Smooth muscle cell (in vitro differentiated cells): ENCODE results near the gene GIN1. TPM values are rescaled to one million over a fixed set of nuclear protein-coding genes. Genes with fewer than 3 reads are reported as not detected.

ENCODE experiments used
- DNase-seq: peaks from one replicate; lab custom pipeline; 2025; ENCODE audit not compliant: unreplicated experiment; lab: John Stamatoyannopoulos, UW
- H2AFZ ChIP-seq: fragments of 200-600 bp; sonication (generic); 2 replicates; pipeline ENCODE4 v1.6.0; 2016; ENCODE audit warnings: antibody characterized with exemption, low read depth, mild to moderate bottlenecking
- H3F3A ChIP-seq: fragments of 200-600 bp; sonication (generic); 2 replicates; pipeline ENCODE4 v1.6.0; 2017; ENCODE audit warnings: antibody characterized with exemption, low read depth
- H3K27ac ChIP-seq: fragments of 200-600 bp; sonication (generic); 2 replicates; pipeline ENCODE4 v1.5.1; 2016; ENCODE audit warnings: low read depth, mild to moderate bottlenecking
- H3K27me3 ChIP-seq: fragments of 200-600 bp; sonication (generic); 2 replicates; pipeline ENCODE4 v1.6.1; 2016; ENCODE audit warnings: low read depth, mild to moderate bottlenecking
- H3K36me3 ChIP-seq: fragments of 200-600 bp; sonication (generic); 2 replicates; pipeline ENCODE4 v1.5.1; 2016; ENCODE audit warnings: low read depth
- H3K4me1 ChIP-seq: fragments of 200-600 bp; sonication (generic); 2 replicates; pipeline ENCODE4 v1.5.1; 2016; ENCODE audit warnings: low read depth
- H3K4me2 ChIP-seq: fragments of 200-600 bp; sonication (generic); 2 replicates; pipeline ENCODE4 v1.6.0; 2016; ENCODE audit warnings: mild to moderate bottlenecking
- H3K4me3 ChIP-seq: fragments of 200-600 bp; sonication (generic); 2 replicates; pipeline ENCODE4 v1.5.1; 2016; ENCODE audit warnings: mild to moderate bottlenecking
- H3K79me2 ChIP-seq: fragments of 200-600 bp; sonication (generic); 2 replicates; pipeline ENCODE4 v1.6.0; 2016; ENCODE audit warnings: low read depth, mild to moderate bottlenecking
- H3K9ac ChIP-seq: fragments of 200-600 bp; sonication (generic); 2 replicates; pipeline ENCODE4 v1.6.0; 2016; ENCODE audit warnings: low read depth
- H3K9me3 ChIP-seq: fragments of 200-600 bp; sonication (generic); replicated peaks from 2 replicates; pipeline ENCODE4 v1.5.1; 2016; ENCODE audit warnings: low read depth
- H4K20me1 ChIP-seq: fragments of 200-600 bp; sonication (generic); 2 replicates; pipeline ENCODE4 v1.6.0; 2016; ENCODE audit warnings: low read depth
- WGBS: methylation state at CpG from one replicate; pipeline ENCODE4 v1.1.7; 2016; ENCODE audit warnings: low lambda C conversion rate; 5-methylcytosine and 5-hydroxymethylcytosine counted together
- polyA plus RNA-seq: library from polyadenylated mRNA; unstranded; fragments of >200 nt; fragmentation: Nextera tagmentation; extraction: Ambion mirVana; gene quantifications from 2 replicates; pipeline ENCODE4 v1.2.1, GENCODE V29; 2016
- total RNA-seq: library from RNA; depleted of rRNA; stranded (reverse); fragments of >200 nt; gene quantifications from 2 replicates; pipeline ENCODE4 v1.2.3, GENCODE V29; 2014
- TF ChIP-seq, protein P1 (sequence below): fragments of 200-600 bp; sonication (generic); IDR thresholded peaks from 2 replicates; pipeline ENCODE4 v1.5.1; 2017; ENCODE audit warnings: borderline replicate concordance, mild to moderate bottlenecking, antibody characterized with exemption; ENCODE audit not compliant: insufficient read depth, poor library complexity, severe bottlenecking

Gene GIN1
- total and polyA plus RNA-seq, 2 experiments from 2014 or later: 3.6 to 4.8 TPM

DNA sequence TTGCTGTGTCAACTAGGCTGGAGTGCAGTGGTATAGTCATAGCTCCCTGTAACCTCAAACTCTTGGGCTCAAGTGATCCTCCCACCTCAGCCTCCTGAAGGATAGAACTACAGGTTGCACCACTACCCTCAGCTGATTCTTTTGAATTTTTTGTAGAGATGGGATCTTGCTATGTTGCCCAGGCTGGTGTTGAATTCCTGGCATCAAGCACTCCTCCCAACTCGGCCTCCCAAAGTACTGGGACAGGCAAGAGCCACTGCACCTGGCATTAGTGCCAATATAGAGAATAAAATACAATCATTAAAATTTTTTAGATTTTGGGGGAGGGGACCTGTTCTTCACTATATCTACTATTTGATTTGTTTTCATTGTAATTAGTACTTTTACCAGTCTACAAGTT is 15.5 kb upstream of the GIN1 start:
- H2AFZ ChIP-seq: no peak overlapping the region
- H4K20me1 ChIP-seq: no peaks in the 10 kb centered on the region
- WGBS: 96% methylated on average over 1 of the region's 1 CpG
- no peak for DNase-seq
- H3K36me3 ChIP-seq: peaks cover 9% of the 10 kb centered on the region
- no peaks in the 10 kb centered on the region for H3K9me3 ChIP-seq
- no peak overlapping the region for H3K4me2 ChIP-seq
- TF ChIP-seq, protein P1, sequence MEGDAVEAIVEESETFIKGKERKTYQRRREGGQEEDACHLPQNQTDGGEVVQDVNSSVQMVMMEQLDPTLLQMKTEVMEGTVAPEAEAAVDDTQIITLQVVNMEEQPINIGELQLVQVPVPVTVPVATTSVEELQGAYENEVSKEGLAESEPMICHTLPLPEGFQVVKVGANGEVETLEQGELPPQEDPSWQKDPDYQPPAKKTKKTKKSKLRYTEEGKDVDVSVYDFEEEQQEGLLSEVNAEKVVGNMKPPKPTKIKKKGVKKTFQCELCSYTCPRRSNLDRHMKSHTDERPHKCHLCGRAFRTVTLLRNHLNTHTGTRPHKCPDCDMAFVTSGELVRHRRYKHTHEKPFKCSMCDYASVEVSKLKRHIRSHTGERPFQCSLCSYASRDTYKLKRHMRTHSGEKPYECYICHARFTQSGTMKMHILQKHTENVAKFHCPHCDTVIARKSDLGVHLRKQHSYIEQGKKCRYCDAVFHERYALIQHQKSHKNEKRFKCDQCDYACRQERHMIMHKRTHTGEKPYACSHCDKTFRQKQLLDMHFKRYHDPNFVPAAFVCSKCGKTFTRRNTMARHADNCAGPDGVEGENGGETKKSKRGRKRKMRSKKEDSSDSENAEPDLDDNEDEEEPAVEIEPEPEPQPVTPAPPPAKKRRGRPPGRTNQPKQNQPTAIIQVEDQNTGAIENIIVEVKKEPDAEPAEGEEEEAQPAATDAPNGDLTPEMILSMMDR: no peak
- H3K4me3 ChIP-seq: no peak overlapping the region
- no peak overlapping the region for H3K27ac ChIP-seq
- H3K4me1 ChIP-seq: no peaks in the 10 kb centered on the region
- no peaks in the 10 kb centered on the region for H3F3A ChIP-seq
- H3K27me3 ChIP-seq: no peaks in the 10 kb centered on the region
- no peak overlapping the region for H3K9ac ChIP-seq
- H3K79me2 ChIP-seq: peaks cover 1% of the 10 kb centered on the region

DNA sequence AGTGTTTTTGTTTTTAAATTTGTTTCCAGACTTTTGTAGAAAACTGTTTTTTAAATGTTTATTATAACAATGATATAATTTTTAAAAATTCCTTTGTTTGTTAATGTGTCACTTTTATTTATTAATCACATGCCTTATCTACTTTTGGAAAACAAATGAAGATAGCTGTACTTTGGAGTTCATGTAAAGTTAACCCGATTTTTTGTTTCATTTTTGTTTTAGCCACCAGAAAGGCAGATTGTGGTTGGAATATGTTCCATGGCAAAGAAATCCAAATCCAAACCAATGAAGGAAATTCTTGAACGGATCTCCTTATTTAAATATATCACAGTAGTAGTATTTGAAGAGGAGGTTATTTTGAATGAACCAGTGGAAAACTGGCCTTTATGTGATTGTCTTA is 13.3 kb upstream of the GIN1 start:
- peaks cover 22% of the 10 kb centered on the region for H3K79me2 ChIP-seq
- 96% methylated on average over 2 of the region's 2 CpGs for WGBS
- H3F3A ChIP-seq: no peaks in the 10 kb centered on the region
- H3K4me2 ChIP-seq: no peak overlapping the region
- TF ChIP-seq, protein P1: no peak
- H3K27me3 ChIP-seq: no peaks in the 10 kb centered on the region
- H3K4me3 ChIP-seq: no peak overlapping the region
- H4K20me1 ChIP-seq: peaks cover 4% of the 10 kb centered on the region
- no peak overlapping the region for H3K27ac ChIP-seq
- H3K36me3 ChIP-seq: no peaks in the 10 kb centered on the region
- H2AFZ ChIP-seq: no peak overlapping the region
- no peaks in the 10 kb centered on the region for H3K9me3 ChIP-seq
- no peaks in the 10 kb centered on the region for H3K4me1 ChIP-seq
- DNase-seq: no peak
- H3K9ac ChIP-seq: no peak overlapping the region

DNA sequence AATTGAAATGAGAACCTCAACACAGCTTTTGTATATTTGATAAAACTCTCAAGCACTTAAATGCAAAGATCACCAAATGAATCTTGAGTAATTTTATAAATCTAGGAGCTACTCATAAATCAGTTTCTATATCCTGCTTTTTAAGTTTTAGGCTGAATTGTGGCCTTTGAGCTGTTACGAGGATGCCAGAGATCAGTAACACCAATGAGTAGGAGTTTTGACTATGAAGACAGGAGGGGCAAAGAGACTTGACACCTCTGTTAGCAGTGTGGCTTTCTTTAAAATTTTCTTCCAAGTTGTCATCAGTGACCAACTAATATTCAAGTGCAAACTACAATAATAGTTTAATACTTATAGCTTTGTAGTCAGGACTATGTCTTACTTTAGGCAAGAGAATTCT is 12.7 kb upstream of the GIN1 start:
- H3K9ac ChIP-seq: no peak overlapping the region
- H3F3A ChIP-seq: no peaks in the 10 kb centered on the region
- no peaks in the 10 kb centered on the region for H3K4me1 ChIP-seq
- no peak overlapping the region for H3K4me2 ChIP-seq
- no peak overlapping the region for H2AFZ ChIP-seq
- H4K20me1 ChIP-seq: peaks cover 8% of the 10 kb centered on the region
- no peak overlapping the region for H3K27ac ChIP-seq
- H3K4me3 ChIP-seq: no peak overlapping the region
- DNase-seq: no peak
- peaks cover 27% of the 10 kb centered on the region for H3K79me2 ChIP-seq
- H3K36me3 ChIP-seq: no peaks in the 10 kb centered on the region
- no peaks in the 10 kb centered on the region for H3K9me3 ChIP-seq
- H3K27me3 ChIP-seq: no peaks in the 10 kb centered on the region
- TF ChIP-seq, protein P1: no peak
- WGBS: 74% methylated on average over 1 of the region's 1 CpG

DNA sequence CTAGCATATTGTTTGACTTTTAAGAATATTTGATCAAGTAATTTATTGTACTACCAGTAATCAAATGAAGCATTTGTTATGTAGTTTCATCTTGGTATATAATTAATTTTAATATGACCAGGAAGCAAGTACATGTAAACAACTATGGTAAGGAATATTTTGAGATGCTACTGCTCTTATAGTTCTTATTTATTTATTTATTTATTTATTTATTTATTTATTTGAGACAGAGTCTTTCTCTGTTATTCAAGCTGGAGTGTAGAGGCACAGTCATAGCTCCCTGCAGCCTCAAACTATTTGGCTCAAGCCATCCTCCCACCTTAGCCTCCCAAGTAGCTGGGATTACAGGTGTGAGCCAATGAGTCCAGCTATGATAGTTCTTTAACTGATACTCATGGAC is 8.3 kb upstream of the GIN1 start:
- Histone ChIP-seq H4K20me1 (peaks cover 17% of the 10 kb centered on the region), H2AFZ (no peak overlapping the region), H3K4me3 (no peak overlapping the region), H3K27ac (no peak overlapping the region), H3K9me3 (no peaks in the 10 kb centered on the region), H3F3A (no peaks in the 10 kb centered on the region), H3K4me1 (no peaks in the 10 kb centered on the region), H3K79me2 (peaks cover 47% of the 10 kb centered on the region), H3K36me3 (no peaks in the 10 kb centered on the region), H3K4me2 (no peak overlapping the region), H3K27me3 (no peaks in the 10 kb centered on the region), H3K9ac (no peak overlapping the region)
- TF ChIP-seq, protein P1: no peak
- DNase-seq: no peak
